Rectal smooth muscle tissue (tissue), 1 donor: ENCODE results near the gene CYTL1.
"Not testable (repeated sequence)": the region's sequence is repeated elsewhere in the genome, so short reads cannot be mapped to it uniquely, and the experiment has no call there.

ENCODE experiments used
- H3K27ac ChIP-seq: one replicate; pipeline ENCODE4 v1.7.0; 2013; ENCODE audit warnings: low read depth, low read length, inconsistent platforms
- H3K27me3 ChIP-seq: one replicate; pipeline ENCODE4 v1.7.0; 2013; ENCODE audit warnings: low read length; ENCODE audit not compliant: control insufficient read depth, insufficient read depth
- H3K36me3 ChIP-seq: one replicate; pipeline ENCODE4 v1.7.0; 2013; ENCODE audit warnings: low read length; ENCODE audit not compliant: control insufficient read depth, insufficient read depth
- H3K4me1 ChIP-seq: one replicate; pipeline ENCODE4 v1.7.0; 2013; ENCODE audit warnings: low read length; ENCODE audit not compliant: control insufficient read depth, insufficient read depth
- H3K4me3 ChIP-seq: one replicate; pipeline ENCODE4 v1.7.0; 2013; ENCODE audit warnings: low read length
- H3K9ac ChIP-seq: one replicate; pipeline ENCODE4 v1.7.0; 2013; ENCODE audit warnings: low read length

Gene CYTL1

GRCh38 chr4:5019274-5019673 is at the start of gene CYTL1:
TSS of gene CYTL1 (minus strand) at chr4:5019458. CDS start at chr4:5019445, 13 bp downstream.
- Histone ChIP-seq H3K4me3 (no peak within 1 kb of the TSS), H3K36me3 (no peaks in the 10 kb centered on the region), H3K4me1 (no peaks in the 10 kb centered on the region), H3K27ac (no peak within 1 kb of the TSS), H3K9ac (no peak within 1 kb of the TSS), H3K27me3 (peaks cover 13% of the 10 kb centered on the region)

GRCh38 chr4:5067908-5068307 is 48.6 kb upstream of the CYTL1 start:
- Histone ChIP-seq H3K4me1 (no peaks in the 10 kb centered on the region), H3K4me3 (no peak overlapping the region), H3K9ac (no peak overlapping the region), H3K27me3 (no peaks in the 10 kb centered on the region), H3K27ac (no peak overlapping the region), H3K36me3 (no peaks in the 10 kb centered on the region)

DNA sequence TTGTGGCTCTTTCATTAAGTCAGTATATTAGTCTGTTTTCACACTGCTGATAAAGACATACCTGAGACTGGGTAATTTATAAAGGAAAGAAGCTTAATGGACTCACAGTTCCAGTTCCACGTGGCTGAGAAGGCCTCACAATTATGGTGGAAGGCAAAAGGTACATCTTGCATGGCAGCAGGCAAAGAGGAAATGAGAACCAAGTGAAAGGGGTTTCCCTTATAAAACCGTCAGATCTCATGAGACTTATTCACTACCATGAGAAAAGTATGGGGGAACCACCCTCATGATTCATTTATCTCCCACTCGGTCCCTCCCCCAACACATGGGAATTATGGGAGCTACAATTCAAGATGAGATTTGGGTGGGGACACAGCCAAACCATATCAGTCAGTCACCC is 47.7 kb upstream of the CYTL1 start:
- not testable (repeated sequence) for H3K27me3 ChIP-seq, H3K4me3 ChIP-seq, H3K9ac ChIP-seq, H3K36me3 ChIP-seq, H3K27ac ChIP-seq, H3K4me1 ChIP-seq

- Histone ChIP-seq H3K9ac (no peak overlapping the region), H3K27me3 (no peaks in the 10 kb centered on the region), H3K36me3 (no peaks in the 10 kb centered on the region), H3K4me3 (no peak overlapping the region), H3K4me1 (no peaks in the 10 kb centered on the region), H3K27ac (no peak overlapping the region)
These were observed 46.8 kb upstream of the CYTL1 start for GRCh38 chr4:5066101-5066500.

DNA sequence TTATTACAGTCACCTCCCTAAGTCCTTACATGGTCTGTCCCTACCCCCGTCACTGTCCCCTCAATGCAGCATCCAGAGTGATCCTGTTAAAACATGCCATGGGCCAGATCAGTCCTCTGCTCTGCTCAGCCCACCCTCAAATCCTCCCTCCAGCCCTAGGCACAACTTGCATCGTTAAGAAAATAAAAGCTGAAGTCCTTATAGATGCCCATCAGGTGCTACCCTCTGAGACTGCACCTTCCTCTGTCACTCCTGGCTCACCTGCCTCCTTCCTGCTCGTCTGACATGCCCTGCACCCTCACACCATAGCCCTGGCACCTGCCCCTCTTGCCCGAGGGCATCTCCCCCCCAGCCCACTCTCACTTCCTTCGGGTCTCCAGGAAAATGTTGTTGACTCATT is 36.2 kb upstream of the CYTL1 start:
- Histone ChIP-seq H3K36me3 (no peaks in the 10 kb centered on the region), H3K9ac (no peak overlapping the region), H3K4me1 (peaks cover 5% of the 10 kb centered on the region), H3K27ac (no peak overlapping the region), H3K4me3 (no peak overlapping the region), H3K27me3 (no peaks in the 10 kb centered on the region)

- no peak overlapping the region for H3K27ac ChIP-seq
- no peak overlapping the region for H3K4me3 ChIP-seq
- no peaks in the 10 kb centered on the region for H3K27me3 ChIP-seq
- no peaks in the 10 kb centered on the region for H3K36me3 ChIP-seq
- no peak overlapping the region for H3K9ac ChIP-seq
- H3K4me1 ChIP-seq: peaks cover 5% of the 10 kb centered on the region
These were observed 35.3 kb upstream of the CYTL1 start for GRCh38 chr4:5054532-5054931.

DNA sequence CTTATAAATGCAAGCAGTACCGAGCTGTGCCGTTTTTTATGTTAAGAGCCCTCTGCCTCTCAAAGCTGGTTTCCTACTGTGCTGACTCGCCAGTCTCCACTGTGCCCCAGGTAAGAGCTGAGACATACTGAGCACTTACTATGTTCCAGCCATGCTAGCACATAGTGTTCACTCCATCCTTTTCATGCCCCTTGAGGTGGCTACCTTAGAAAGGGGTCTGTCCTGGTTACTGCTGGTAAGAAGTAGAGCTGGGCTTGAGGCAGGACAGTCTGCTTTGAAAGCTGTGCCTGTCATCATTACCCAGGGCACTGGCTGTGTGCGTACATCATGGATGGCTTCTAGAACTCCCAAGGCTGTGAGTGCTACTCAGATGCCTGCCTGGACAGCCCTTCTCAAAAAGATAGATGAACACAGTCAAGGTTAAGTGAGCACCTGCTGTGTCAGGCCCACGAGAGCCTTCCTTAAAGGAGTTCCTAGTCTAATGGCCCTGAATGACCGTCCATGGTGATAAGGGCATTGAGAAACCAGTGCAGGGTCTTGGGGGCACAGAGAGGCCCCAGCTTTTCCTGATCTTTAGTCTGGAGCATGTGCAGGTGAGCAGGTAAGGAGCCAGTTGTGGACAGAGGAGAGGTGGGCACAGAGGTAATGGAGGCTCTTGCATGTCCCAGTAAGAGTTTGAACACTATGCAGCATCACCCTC is 33.6 kb upstream of the CYTL1 start:
- Histone ChIP-seq H3K27ac (no peak overlapping the region), H3K4me3 (no peak overlapping the region), H3K36me3 (no peaks in the 10 kb centered on the region), H3K9ac (no peak overlapping the region), H3K4me1 (peaks cover 5% of the 10 kb centered on the region), H3K27me3 (no peaks in the 10 kb centered on the region)

DNA sequence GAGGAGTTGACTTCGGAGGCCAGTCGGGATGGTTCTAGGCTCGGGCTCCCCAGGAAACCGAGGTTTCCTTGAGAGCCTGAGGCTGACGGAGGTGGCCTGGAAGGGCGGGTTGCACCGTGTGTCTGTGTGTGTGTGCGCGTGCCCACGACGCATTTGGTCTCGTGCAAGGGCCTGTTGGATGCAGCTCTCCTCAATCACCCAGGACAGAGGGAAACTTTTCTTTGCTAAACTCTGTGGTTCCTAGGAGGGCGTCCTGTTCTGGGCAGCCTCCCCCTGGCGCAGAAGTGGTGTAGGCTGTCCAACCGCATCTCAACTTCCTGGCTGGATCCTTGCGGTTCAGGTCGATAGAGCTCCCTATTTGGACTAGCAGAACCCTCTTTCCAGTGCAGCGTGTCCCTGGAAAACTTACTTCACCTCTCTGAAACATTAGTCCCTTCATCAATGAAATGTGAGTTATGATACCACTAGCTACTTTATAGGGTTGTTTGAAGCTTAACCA is 33.0 kb upstream of the CYTL1 start:
- H3K27me3 ChIP-seq: no peaks in the 10 kb centered on the region

GRCh38 chr4:5051278-5052203 is 32.3 kb upstream of the CYTL1 start, which contains the start of gene STK32B:
TSS of gene STK32B (plus strand) at chr4:5051480.
- peak within 1 kb of the TSS; percentile 70 for H3K4me3 ChIP-seq
- peak within 1 kb of the TSS; percentile 29 for H3K9ac ChIP-seq
- H3K36me3 ChIP-seq: no peaks in the 10 kb centered on the region
- peaks cover 5% of the 10 kb centered on the region for H3K4me1 ChIP-seq
- no peaks in the 10 kb centered on the region for H3K27me3 ChIP-seq
- no peak within 1 kb of the TSS for H3K27ac ChIP-seq

More for the DNA sequence above, 33.0 kb upstream of the CYTL1 start:
- Histone ChIP-seq H3K36me3 (no peaks in the 10 kb centered on the region), H3K27ac (no peak overlapping the region), H3K4me3 (peak overlapping the region; percentile 70), H3K4me1 (peaks cover 5% of the 10 kb centered on the region), H3K9ac (no peak overlapping the region)

GRCh38 chr4:5050520-5051277 is 31.4 kb upstream of the CYTL1 start:
- Histone ChIP-seq H3K9ac (peak overlapping the region; percentile 29), H3K27me3 (no peaks in the 10 kb centered on the region), H3K36me3 (no peaks in the 10 kb centered on the region), H3K4me3 (peak overlapping the region; percentile 70), H3K27ac (no peak overlapping the region), H3K4me1 (peaks cover 5% of the 10 kb centered on the region)

GRCh38 chr4:5048721-5049120 is 29.5 kb upstream of the CYTL1 start:
- H3K4me1 ChIP-seq: peaks cover 5% of the 10 kb centered on the region
- no peaks in the 10 kb centered on the region for H3K36me3 ChIP-seq
- no peak overlapping the region for H3K9ac ChIP-seq
- no peaks in the 10 kb centered on the region for H3K27me3 ChIP-seq
- no peak overlapping the region for H3K27ac ChIP-seq
- no peak overlapping the region for H3K4me3 ChIP-seq

GRCh38 chr4:5045097-5045496 is 25.8 kb upstream of the CYTL1 start:
- no peak overlapping the region for H3K4me3 ChIP-seq
- no peaks in the 10 kb centered on the region for H3K36me3 ChIP-seq
- no peak overlapping the region for H3K27ac ChIP-seq
- H3K9ac ChIP-seq: no peak overlapping the region
- H3K27me3 ChIP-seq: no peaks in the 10 kb centered on the region
- no peaks in the 10 kb centered on the region for H3K4me1 ChIP-seq
